IMR-90 (cell line): ENCODE data around the gene PHF3. TPM values are rescaled to one million over a fixed set of nuclear protein-coding genes. Genes with fewer than 3 reads are reported as not detected.

Experiments
- ATAC-seq: fragments of 200-7000 bp; cut with Tn5 transposase; 2 replicates; pipeline ENCODE4 v1.9.1; 2020; ENCODE audit warnings: low read depth, mild to moderate bottlenecking, moderate library complexity
- BruUV-seq: library from RNA; stranded (reverse); fragments of 400-500 nt; replicated peaks from 2 replicates; lab custom pipeline; 2021; lab: Mats Ljungman, UMichigan
- CTCF ChIA-PET: fragments of 300-600 bp; formaldehyde crosslinking; extraction: SDS; loops from one replicate; lab custom pipeline; 2021; ENCODE audit warnings: antibody characterized with exemption; lab: Yijun Ruan, JAX
- POLR2A ChIA-PET: fragments of 300-600 bp; sonication (Branson Sonifier 250); formaldehyde crosslinking; loops from one replicate; lab custom pipeline; 2022; ENCODE audit warnings: antibody characterized with exemption; ENCODE audit not compliant: unreplicated experiment; lab: Charles Lee
- DNase-seq: peaks from one replicate; pipeline ENCODE4 v3.0.0; 2013
- H2AFZ ChIP-seq: replicated peaks from 2 replicates; pipeline ENCODE3; 2013; ENCODE audit warnings: low read length, mild to moderate bottlenecking; ENCODE audit not compliant: poor library complexity
- H2AK5ac ChIP-seq: 2 replicates; pipeline ENCODE4 v1.6.1; 2013; ENCODE audit warnings: low read depth, low read length, inconsistent platforms
- H2AK9ac ChIP-seq: replicated peaks from 2 replicates; pipeline ENCODE3; 2013; ENCODE audit warnings: mild to moderate bottlenecking, low read depth, low read length, moderate library complexity; ENCODE audit not compliant: poor library complexity
- H2BK120ac ChIP-seq: 2 replicates; pipeline ENCODE4 v1.6.1; 2013; ENCODE audit warnings: low read depth, low read length, inconsistent platforms
- H2BK15ac ChIP-seq: 3 replicates; pipeline ENCODE4 v1.6.1; 2013; ENCODE audit warnings: low read depth, low read length, inconsistent platforms
- H2BK20ac ChIP-seq: 2 replicates; pipeline ENCODE4 v1.6.1; 2013; ENCODE audit warnings: low read depth, mild to moderate bottlenecking, inconsistent platforms, low read length, moderate library complexity
- H2BK5ac ChIP-seq: 2 replicates; pipeline ENCODE4 v1.6.1; 2013; ENCODE audit warnings: mild to moderate bottlenecking, low read depth, low read length, inconsistent platforms; ENCODE audit not compliant: poor library complexity, severe bottlenecking
- H3K14ac ChIP-seq: replicated peaks from 2 replicates; pipeline ENCODE4 v1.6.1; 2013; ENCODE audit warnings: low read depth, low read length, inconsistent platforms
- H3K18ac ChIP-seq: 2 replicates; pipeline ENCODE4 v1.6.1; 2013; ENCODE audit warnings: low read depth, low read length, control low read depth
- H3K23ac ChIP-seq: 2 replicates; pipeline ENCODE4 v1.6.1; 2013; ENCODE audit warnings: low read depth, low read length, inconsistent platforms
- H3K27ac ChIP-seq: 2 replicates; pipeline ENCODE4 v1.5.1; 2013; ENCODE audit warnings: mild to moderate bottlenecking, control low read depth, low read length; ENCODE audit not compliant: insufficient read depth
- H3K27me3 ChIP-seq: 2 replicates; pipeline ENCODE4 v1.6.1; 2013; ENCODE audit warnings: low read length; ENCODE audit not compliant: control insufficient read depth, insufficient read depth
- H3K36me3 ChIP-seq: 2 replicates; pipeline ENCODE4 v1.6.1; 2013; ENCODE audit warnings: low read length, mixed read lengths; ENCODE audit not compliant: control insufficient read depth, insufficient read depth
- H3K4ac ChIP-seq: 2 replicates; pipeline ENCODE4 v1.6.1; 2013; ENCODE audit warnings: low read depth, low read length, inconsistent platforms
- H3K4me1 ChIP-seq: 2 replicates; pipeline ENCODE4 v1.6.1; 2013; ENCODE audit warnings: low read length, mixed read lengths; ENCODE audit not compliant: control insufficient read depth, insufficient read depth
- H3K4me2 ChIP-seq: 2 replicates; pipeline ENCODE4 v1.6.1; 2013; ENCODE audit warnings: low read depth, mild to moderate bottlenecking, control low read depth, low read length, moderate library complexity
- H3K4me3 ChIP-seq: 2 replicates; pipeline ENCODE4 v1.5.1; 2013; ENCODE audit warnings: low read depth, mild to moderate bottlenecking, control low read depth, low read length, moderate library complexity; ENCODE audit not compliant: insufficient read depth
- H3K56ac ChIP-seq: 2 replicates; pipeline ENCODE4 v1.6.1; 2013; ENCODE audit warnings: low read length, inconsistent platforms; ENCODE audit not compliant: insufficient read depth; ENCODE audit errors: extremely low read depth
- H3K79me1 ChIP-seq, 2 experiments: 2 replicates each; pipeline ENCODE4 v1.6.1; 2013; ENCODE audit warnings: low read length in 2 of 2, inconsistent platforms in 1 of 2, low read depth in 1 of 2
- H3K9ac ChIP-seq: 2 replicates; pipeline ENCODE4 v1.6.1; 2013; ENCODE audit warnings: low read depth, low read length, control low read depth
- H3K9me1 ChIP-seq: 2 replicates; pipeline ENCODE4 v1.6.1; 2013; ENCODE audit warnings: low read length, inconsistent platforms; ENCODE audit not compliant: insufficient read depth
- H3K9me3 ChIP-seq: 2 replicates; pipeline ENCODE4 v1.6.1; 2013; ENCODE audit warnings: low read length; ENCODE audit not compliant: control insufficient read depth, insufficient read depth
- H4K20me1 ChIP-seq: 2 replicates; pipeline ENCODE4 v1.6.1; 2013; ENCODE audit warnings: low read length, inconsistent platforms; ENCODE audit not compliant: insufficient read depth
- H4K5ac ChIP-seq: 2 replicates; pipeline ENCODE4 v1.6.1; 2013; ENCODE audit warnings: mild to moderate bottlenecking, low read depth, low read length, control low read depth
- H4K8ac ChIP-seq, 2 experiments: 2 replicates each; pipeline ENCODE4 v1.6.1; 2013; ENCODE audit warnings: low read depth in 2 of 2, low read length in 2 of 2, control low read depth in 1 of 2, inconsistent platforms in 1 of 2
- H4K91ac ChIP-seq: 2 replicates; pipeline ENCODE4 v1.6.1; 2013; ENCODE audit warnings: low read depth, low read length, inconsistent platforms; ENCODE audit not compliant: insufficient read depth
- BHLHE40 ChIP-seq: fragments of 150-350 bp; IDR thresholded peaks from 2 replicates; pipeline ENCODE4 v1.6.1; 2016; ENCODE audit warnings: mild to moderate bottlenecking, low read depth, low read length
- CEBPB ChIP-seq: IDR thresholded peaks from 2 replicates; pipeline ENCODE4 v1.6.1; 2012; ENCODE audit warnings: low read depth, low read length, improper control_type of control experiment
- CHD1 ChIP-seq: IDR thresholded peaks from 2 replicates; pipeline ENCODE4 v1.6.1; 2012; ENCODE audit warnings: low read depth, low read length, improper control_type of control experiment
- FOS ChIP-seq: fragments of 150-350 bp; IDR thresholded peaks from 2 replicates; pipeline ENCODE4 v1.6.1; 2016; ENCODE audit warnings: low read depth, low read length
- MAFK ChIP-seq: IDR thresholded peaks from 2 replicates; pipeline ENCODE4 v1.6.1; 2012; ENCODE audit warnings: low read depth, low read length, improper control_type of control experiment
- MAZ ChIP-seq: IDR thresholded peaks from 2 replicates; pipeline ENCODE4 v1.6.1; 2012; ENCODE audit warnings: low read depth, mild to moderate bottlenecking, low read length, improper control_type of control experiment, moderate library complexity, borderline replicate concordance
- MXI1 ChIP-seq: IDR thresholded peaks from 2 replicates; pipeline ENCODE4 v1.6.1; 2012; ENCODE audit warnings: low read depth, mild to moderate bottlenecking, low read length, moderate library complexity, borderline replicate concordance
- NFE2L2 ChIP-seq: fragments of 150-350 bp; IDR thresholded peaks from 2 replicates; pipeline ENCODE4 v1.6.1; 2016; ENCODE audit warnings: low read depth, mild to moderate bottlenecking, low read length
- POLR2A ChIP-seq: IDR thresholded peaks from 2 replicates; pipeline ENCODE4 v1.6.1; 2012; ENCODE audit warnings: mild to moderate bottlenecking, low read depth, low read length
- RCOR1 ChIP-seq: IDR thresholded peaks from 2 replicates; pipeline ENCODE4 v1.6.1; 2012; ENCODE audit warnings: mild to moderate bottlenecking, low read length, improper control_type of control experiment; ENCODE audit not compliant: insufficient replicate concordance
- SMC3 ChIP-seq: fragments of 150-350 bp; IDR thresholded peaks from 2 replicates; pipeline ENCODE4 v1.6.1; 2016; ENCODE audit warnings: low read depth, mild to moderate bottlenecking, antibody characterized with exemption, low read length, moderate library complexity
- WGBS, 2 experiments: methylation state at CpG; one replicate each; pipeline versions ENCODE4 v1.1.5 to v1.1.7; 2013; ENCODE audit warnings: missing lambda C conversion rate in 2 of 2; ENCODE audit not compliant: insufficient read length in 1 of 2; ENCODE audit errors: extremely low coverage in 2 of 2; 5-methylcytosine and 5-hydroxymethylcytosine counted together
- dilution Hi-C: fragments of 300-500 bp; cut with HindIII; formaldehyde crosslinking; loops from one replicate; pipeline ENCODE4 v1.14.3; 2018; ENCODE audit warnings: low sequenced_read_pairs; ENCODE audit not compliant: unreplicated experiment
- in situ Hi-C: fragments of 300-500 bp; cut with MboI; formaldehyde crosslinking; loops from 3 replicates; pipeline ENCODE4 v1.14.3; 2019; ENCODE audit warnings: low sequenced_read_pairs, inconsistent platforms, mixed read lengths
- intact Hi-C: fragments of 100-400 bp; cut with micrococcal nuclease; formaldehyde crosslinking; loops from 2 replicates; pipeline ENCODE4 v1.10.0; 2022
- polyA plus RNA-seq, 3 experiments: library from polyadenylated mRNA; depleted of rRNA; stranded (reverse); fragments of >200 nt; gene quantifications; 2 replicates each; pipeline ENCODE4 v1.2.3, GENCODE V29; 2012; ENCODE audit warnings: low replicate concordance in 1 of 3
- total RNA-seq: library from RNA; depleted of rRNA; stranded (reverse); fragments of >200 nt; gene quantifications from 2 replicates; pipeline ENCODE4 v1.2.3, GENCODE V29; 2012
- TF ChIP-seq, protein P1 (sequence below): fragments of 150-350 bp; IDR thresholded peaks from 2 replicates; pipeline ENCODE4 v1.6.1; 2017; ENCODE audit warnings: mild to moderate bottlenecking, antibody characterized with exemption, low read length, low read depth
- TF ChIP-seq, protein P2 (sequence below): conservative IDR thresholded peaks from 2 replicates; pipeline ENCODE4 v1.5.1; 2012; ENCODE audit warnings: mild to moderate bottlenecking, low read depth, low read length, improper control_type of control experiment
- TF ChIP-seq, protein P3 (sequence below): fragments of 150-350 bp; IDR thresholded peaks from 2 replicates; pipeline ENCODE4 v1.6.1; 2016; ENCODE audit warnings: low read depth, mild to moderate bottlenecking, low read length, moderate library complexity, borderline replicate concordance

Gene PHF3
- total and polyA plus RNA-seq, 2 of the 4 experiments (the other 2 are of a cell fraction), result 5.6 to 27.8 TPM

DNA sequence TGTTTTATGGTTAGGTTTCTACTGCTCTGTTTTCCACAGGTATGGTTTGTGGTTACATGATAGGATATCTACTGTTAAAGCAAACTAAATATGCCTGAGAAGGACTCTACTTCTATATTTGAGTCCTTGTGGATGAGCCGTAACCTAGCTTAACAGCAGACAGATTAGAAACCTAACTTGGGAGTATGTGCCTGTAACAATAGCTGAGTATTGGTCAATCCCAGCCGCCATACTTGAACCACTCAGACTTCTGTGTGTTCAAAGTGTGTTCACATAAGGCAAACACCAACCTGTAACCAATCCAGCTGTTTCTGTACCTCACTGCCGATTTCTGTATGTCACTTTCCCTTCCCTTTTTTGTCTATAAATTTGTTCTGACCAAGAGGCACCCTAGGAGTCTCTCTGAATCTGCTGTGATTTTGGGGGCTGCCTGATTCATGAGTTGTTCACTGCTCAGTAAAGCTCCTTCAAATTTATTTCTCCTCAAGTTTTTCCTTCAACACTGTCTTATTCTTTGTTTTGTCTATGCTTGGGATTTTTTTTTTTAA, 37.1 kb downstream of the PHF3 start:
- no peak overlapping the region for H3K23ac ChIP-seq
- H3K4me2 ChIP-seq, result no peak overlapping the region
- no peak overlapping the region for H4K5ac ChIP-seq
- dilution Hi-C loops, result no loop called here
- no peak overlapping the region for H2AK9ac ChIP-seq
- H2BK20ac ChIP-seq, result no peak overlapping the region
- WGBS, 2 experiments, result no CpG with 5 or more reads among the region's 3 CpGs
- intact Hi-C loops, result no loop called here
- in situ Hi-C loops, result no loop called here
- no peak overlapping the region for H3K14ac ChIP-seq
- H3K4me3 ChIP-seq, result no peak overlapping the region
- H2AK5ac ChIP-seq, result no peak overlapping the region
- peaks cover 19 to 55% of the 10 kb centered on the region in 2 experiments for H3K79me1 ChIP-seq
- H3K4me1 ChIP-seq, result peaks cover 3% of the 10 kb centered on the region; the same call in 1 of the 2 replicates
- peaks cover 2% of the 10 kb centered on the region; the same call in 1 of the 2 replicates for H3K9me1 ChIP-seq
- no peak overlapping the region for H3K18ac ChIP-seq
- H2BK15ac ChIP-seq, result no peak overlapping the region
- POLR2A ChIA-PET, result no interaction called here
- H3K9ac ChIP-seq, result no peak overlapping the region
- H3K36me3 ChIP-seq, result no peaks in the 10 kb centered on the region
- DNase-seq (no peak), ATAC-seq (no peak)
- CTCF ChIA-PET, result no interaction called here
- H3K4ac ChIP-seq, result no peak overlapping the region
- TF ChIP-seq BHLHE40 (no peak), MAZ (no peak), FOS (no peak), CHD1 (no peak), MAFK (no peak), SMC3 (no peak), POLR2A (no peak), RCOR1 (no peak), NFE2L2 (no peak), CEBPB (no peak), MXI1 (no peak)
- TF ChIP-seq, protein P1, sequence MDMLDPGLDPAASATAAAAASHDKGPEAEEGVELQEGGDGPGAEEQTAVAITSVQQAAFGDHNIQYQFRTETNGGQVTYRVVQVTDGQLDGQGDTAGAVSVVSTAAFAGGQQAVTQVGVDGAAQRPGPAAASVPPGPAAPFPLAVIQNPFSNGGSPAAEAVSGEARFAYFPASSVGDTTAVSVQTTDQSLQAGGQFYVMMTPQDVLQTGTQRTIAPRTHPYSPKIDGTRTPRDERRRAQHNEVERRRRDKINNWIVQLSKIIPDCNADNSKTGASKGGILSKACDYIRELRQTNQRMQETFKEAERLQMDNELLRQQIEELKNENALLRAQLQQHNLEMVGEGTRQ, result no peak
- TF ChIP-seq, protein P2, sequence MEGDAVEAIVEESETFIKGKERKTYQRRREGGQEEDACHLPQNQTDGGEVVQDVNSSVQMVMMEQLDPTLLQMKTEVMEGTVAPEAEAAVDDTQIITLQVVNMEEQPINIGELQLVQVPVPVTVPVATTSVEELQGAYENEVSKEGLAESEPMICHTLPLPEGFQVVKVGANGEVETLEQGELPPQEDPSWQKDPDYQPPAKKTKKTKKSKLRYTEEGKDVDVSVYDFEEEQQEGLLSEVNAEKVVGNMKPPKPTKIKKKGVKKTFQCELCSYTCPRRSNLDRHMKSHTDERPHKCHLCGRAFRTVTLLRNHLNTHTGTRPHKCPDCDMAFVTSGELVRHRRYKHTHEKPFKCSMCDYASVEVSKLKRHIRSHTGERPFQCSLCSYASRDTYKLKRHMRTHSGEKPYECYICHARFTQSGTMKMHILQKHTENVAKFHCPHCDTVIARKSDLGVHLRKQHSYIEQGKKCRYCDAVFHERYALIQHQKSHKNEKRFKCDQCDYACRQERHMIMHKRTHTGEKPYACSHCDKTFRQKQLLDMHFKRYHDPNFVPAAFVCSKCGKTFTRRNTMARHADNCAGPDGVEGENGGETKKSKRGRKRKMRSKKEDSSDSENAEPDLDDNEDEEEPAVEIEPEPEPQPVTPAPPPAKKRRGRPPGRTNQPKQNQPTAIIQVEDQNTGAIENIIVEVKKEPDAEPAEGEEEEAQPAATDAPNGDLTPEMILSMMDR, result no peak
- TF ChIP-seq, protein P3, sequence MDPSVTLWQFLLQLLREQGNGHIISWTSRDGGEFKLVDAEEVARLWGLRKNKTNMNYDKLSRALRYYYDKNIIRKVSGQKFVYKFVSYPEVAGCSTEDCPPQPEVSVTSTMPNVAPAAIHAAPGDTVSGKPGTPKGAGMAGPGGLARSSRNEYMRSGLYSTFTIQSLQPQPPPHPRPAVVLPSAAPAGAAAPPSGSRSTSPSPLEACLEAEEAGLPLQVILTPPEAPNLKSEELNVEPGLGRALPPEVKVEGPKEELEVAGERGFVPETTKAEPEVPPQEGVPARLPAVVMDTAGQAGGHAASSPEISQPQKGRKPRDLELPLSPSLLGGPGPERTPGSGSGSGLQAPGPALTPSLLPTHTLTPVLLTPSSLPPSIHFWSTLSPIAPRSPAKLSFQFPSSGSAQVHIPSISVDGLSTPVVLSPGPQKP, result no peak
- no peak overlapping the region for H2AFZ ChIP-seq
- H3K27ac ChIP-seq, result no peak overlapping the region
- no TSS peak for BruUV-seq
- no peak overlapping the region for H2BK120ac ChIP-seq
- no peak overlapping the region for H3K56ac ChIP-seq
- no peaks in the 10 kb centered on the region for H3K9me3 ChIP-seq
- peaks cover 34% of the 10 kb centered on the region for H4K20me1 ChIP-seq
- H4K8ac ChIP-seq, result no peak overlapping the region
- H3K27me3 ChIP-seq, result no peaks in the 10 kb centered on the region
- no peak overlapping the region for H4K91ac ChIP-seq
- no peak overlapping the region for H2BK5ac ChIP-seq
